CD4-positive, CD25-positive, alpha-beta regulatory T cell (primary cell): ENCODE measurements around the gene GALNT2. TPM values are rescaled to one million over a fixed set of nuclear protein-coding genes. Genes with fewer than 3 reads are reported as not detected.

Source experiments
- ATAC-seq, 2 donors: fragments of 150-1000 bp; cut with Tn5 transposase; one replicate each; pipeline ENCODE4 v1.10.0; 2021; ENCODE audit warnings: low read depth in 2 of 2, moderate number of reproducible peaks in 2 of 2, moderate library complexity in 1 of 2
- DNase-seq, 3 donors: peaks; one replicate each; pipeline versions ENCODE4 v3.0.0 to v3.0.0-alpha.2; 2012 to 2022; ENCODE audit warnings: mixed read lengths in 1 of 3
- H3K27ac ChIP-seq: one replicate; pipeline ENCODE4 v1.7.0; 2013; ENCODE audit warnings: mild to moderate bottlenecking, low read length; ENCODE audit not compliant: insufficient read depth, poor library complexity, severe bottlenecking
- H3K27me3 ChIP-seq: one replicate; pipeline ENCODE4 v1.7.0; 2013; ENCODE audit warnings: low read length; ENCODE audit not compliant: control insufficient read depth, insufficient read depth
- H3K36me3 ChIP-seq: one replicate; pipeline ENCODE4 v1.7.0; 2013; ENCODE audit warnings: mild to moderate bottlenecking, low read length, moderate library complexity; ENCODE audit not compliant: control insufficient read depth, insufficient read depth
- H3K4me1 ChIP-seq: 2 replicates; pipeline ENCODE4 v1.7.0; 2013; ENCODE audit warnings: mild to moderate bottlenecking, low read length; ENCODE audit not compliant: insufficient read depth, control insufficient read depth, poor library complexity, severe bottlenecking
- H3K4me3 ChIP-seq: one replicate; pipeline ENCODE4 v1.7.0; 2013; ENCODE audit warnings: low read depth, mild to moderate bottlenecking, low read length, moderate library complexity
- H3K9me3 ChIP-seq, 2 experiments: 1 replicate in 1 of 2; 2 replicates in 1 of 2; pipeline ENCODE4 v1.7.0; 2013; ENCODE audit warnings: low read length in 2 of 2, mild to moderate bottlenecking in 1 of 2, moderate library complexity in 1 of 2; ENCODE audit not compliant: control insufficient read depth in 2 of 2
- H3K27ac Mint-ChIP-seq, 3 donors: one replicate each; pipeline ENCODE4 v1.8.0; 2020 to 2022; ENCODE audit warnings: mild to moderate bottlenecking in 3 of 3, mixed read lengths in 3 of 3, moderate library complexity in 2 of 3
- H3K27me3 Mint-ChIP-seq: one replicate; pipeline ENCODE4 v1.8.0; 2022; ENCODE audit warnings: mild to moderate bottlenecking, mixed read lengths
- H3K36me3 Mint-ChIP-seq: one replicate; pipeline ENCODE4 v1.8.0; 2020; ENCODE audit warnings: mixed read lengths
- H3K4me1 Mint-ChIP-seq, 4 donors: one replicate each; pipeline ENCODE4 v1.8.0; 2020 to 2022; ENCODE audit warnings: mixed read lengths in 4 of 4, mild to moderate bottlenecking in 1 of 4
- H3K4me3 Mint-ChIP-seq, 4 donors: one replicate each; pipeline ENCODE4 v1.8.0; 2020 to 2022; ENCODE audit warnings: mild to moderate bottlenecking in 4 of 4, mixed read lengths in 4 of 4, moderate library complexity in 3 of 4
- H3K9me3 Mint-ChIP-seq, 7 donors: one replicate each; pipeline ENCODE4 v1.8.0; 2020 to 2022; ENCODE audit warnings: mixed read lengths in 7 of 7, mild to moderate bottlenecking in 3 of 7, moderate library complexity in 2 of 7
- polyA plus RNA-seq, 4 donors: library from polyadenylated mRNA; unstranded; fragments of 300-500 nt; fragmentation: Illumina TruSeq; gene quantifications; one replicate each; pipeline ENCODE4 v1.2.3, GENCODE V29; 2021
- total RNA-seq: library from RNA; stranded (reverse); gene quantifications from one replicate; pipeline ENCODE4 v1.2.3, GENCODE V29; 2022

The GALNT2 gene
- total and polyA plus RNA-seq, 5 donors from 2014 or later, result 10.9 to 15.8 (median 13.1) TPM

- no peak overlapping the region for H3K27ac ChIP-seq
- no peaks in the 10 kb centered on the region for H3K27me3 ChIP-seq
- no peak overlapping the region for H3K4me3 ChIP-seq
- H3K36me3 Mint-ChIP-seq, result no peaks in the 10 kb centered on the region
- no peak overlapping the region for H3K4me3 Mint-ChIP-seq
- ATAC-seq (no peak), DNase-seq (no peak)
- H3K36me3 ChIP-seq, result no peaks in the 10 kb centered on the region
- no peaks in the 10 kb centered on the region for H3K9me3 ChIP-seq
- no peaks in the 10 kb centered on the region for H3K4me1 ChIP-seq
- no peaks in the 10 kb centered on the region for H3K4me1 Mint-ChIP-seq
- no peaks in the 10 kb centered on the region for H3K9me3 Mint-ChIP-seq
- H3K27me3 Mint-ChIP-seq, result peaks cover 4% of the 10 kb centered on the region
- peak overlapping the region in 1 of 3 donors; percentile 48 for H3K27ac Mint-ChIP-seq
Measured at GRCh38 chr1:230317823-230318819, 251.1 kb downstream of the GALNT2 start.

DNA sequence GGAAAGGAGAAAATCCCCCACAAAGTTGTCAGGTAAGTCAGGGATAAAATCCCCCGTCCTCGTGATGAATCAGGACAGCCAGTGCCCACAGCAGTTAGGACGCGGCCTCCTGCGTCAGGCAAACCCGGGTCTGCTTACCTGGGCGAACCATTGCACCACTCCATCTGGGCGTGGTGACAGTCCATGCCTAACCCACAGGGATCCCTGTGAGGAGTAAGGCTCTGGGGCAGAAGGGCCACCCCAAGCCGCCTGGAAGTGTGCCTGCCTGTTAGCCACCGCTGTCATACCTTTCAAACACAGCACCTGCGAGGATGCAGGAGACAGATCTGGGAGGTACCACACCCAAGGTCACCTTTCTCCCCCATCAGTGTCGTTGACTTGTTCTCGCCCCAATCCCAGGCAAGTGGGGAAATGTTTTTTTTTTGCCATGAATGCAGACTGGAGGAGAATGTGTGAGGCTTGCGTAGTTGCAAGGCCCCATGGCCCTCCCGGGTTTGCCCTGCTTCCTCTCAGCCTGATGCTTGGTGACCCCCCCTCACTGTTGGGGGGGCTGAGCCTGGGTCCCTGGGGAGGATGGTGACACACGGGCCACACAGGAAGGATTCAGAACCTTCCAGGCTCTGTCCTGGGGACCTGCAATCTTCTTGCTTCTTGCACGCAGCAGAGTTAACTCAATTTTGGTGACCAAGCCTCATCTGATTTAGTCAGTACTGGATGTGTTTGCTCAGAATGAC lies 252.1 kb downstream of the GALNT2 start:
- H3K4me3 Mint-ChIP-seq, result no peak overlapping the region
- H3K27ac Mint-ChIP-seq, result no peak overlapping the region
- Histone ChIP-seq H3K27me3 (no peaks in the 10 kb centered on the region), H3K4me3 (no peak overlapping the region), H3K36me3 (no peaks in the 10 kb centered on the region), H3K27ac (no peak overlapping the region), H3K9me3 (no peaks in the 10 kb centered on the region), H3K4me1 (no peaks in the 10 kb centered on the region)
- H3K9me3 Mint-ChIP-seq, result no peaks in the 10 kb centered on the region
- no peaks in the 10 kb centered on the region for H3K4me1 Mint-ChIP-seq
- H3K36me3 Mint-ChIP-seq, result no peaks in the 10 kb centered on the region
- ATAC-seq, result no peak
- no peaks in the 10 kb centered on the region for H3K27me3 Mint-ChIP-seq
- DNase-seq, result no peak

- Mint-ChIP-seq H3K27ac (no peak overlapping the region), H3K4me3 (no peak overlapping the region), H3K36me3 (no peaks in the 10 kb centered on the region), H3K27me3 (no peaks in the 10 kb centered on the region), H3K4me1 (no peaks in the 10 kb centered on the region), H3K9me3 (no peaks in the 10 kb centered on the region)
- DNase-seq (no peak), ATAC-seq (no peak)
- no peaks in the 10 kb centered on the region for H3K27me3 ChIP-seq
- H3K9me3 ChIP-seq, result no peaks in the 10 kb centered on the region
- H3K4me3 ChIP-seq, result no peak overlapping the region
- H3K36me3 ChIP-seq, result no peaks in the 10 kb centered on the region
- H3K4me1 ChIP-seq, result no peaks in the 10 kb centered on the region
- H3K27ac ChIP-seq, result no peak overlapping the region
Measured at GRCh38 chr1:230320804-230321203, 253.8 kb downstream of the GALNT2 start.

- no peaks in the 10 kb centered on the region for H3K36me3 ChIP-seq
- H3K4me1 ChIP-seq, result no peaks in the 10 kb centered on the region
- ATAC-seq, result no peak
- no peaks in the 10 kb centered on the region for H3K36me3 Mint-ChIP-seq
- no peak for DNase-seq
- H3K9me3 ChIP-seq, result no peaks in the 10 kb centered on the region
- H3K27me3 Mint-ChIP-seq, result no peaks in the 10 kb centered on the region
- H3K27me3 ChIP-seq, result no peaks in the 10 kb centered on the region
- no peak overlapping the region for H3K27ac Mint-ChIP-seq
- no peaks in the 10 kb centered on the region for H3K9me3 Mint-ChIP-seq
- no peak overlapping the region for H3K4me3 Mint-ChIP-seq
- H3K4me3 ChIP-seq, result no peak overlapping the region
- H3K4me1 Mint-ChIP-seq, result no peaks in the 10 kb centered on the region
- H3K27ac ChIP-seq, result no peak overlapping the region
Measured at GRCh38 chr1:230321341-230321740, 254.3 kb downstream of the GALNT2 start.

DNA sequence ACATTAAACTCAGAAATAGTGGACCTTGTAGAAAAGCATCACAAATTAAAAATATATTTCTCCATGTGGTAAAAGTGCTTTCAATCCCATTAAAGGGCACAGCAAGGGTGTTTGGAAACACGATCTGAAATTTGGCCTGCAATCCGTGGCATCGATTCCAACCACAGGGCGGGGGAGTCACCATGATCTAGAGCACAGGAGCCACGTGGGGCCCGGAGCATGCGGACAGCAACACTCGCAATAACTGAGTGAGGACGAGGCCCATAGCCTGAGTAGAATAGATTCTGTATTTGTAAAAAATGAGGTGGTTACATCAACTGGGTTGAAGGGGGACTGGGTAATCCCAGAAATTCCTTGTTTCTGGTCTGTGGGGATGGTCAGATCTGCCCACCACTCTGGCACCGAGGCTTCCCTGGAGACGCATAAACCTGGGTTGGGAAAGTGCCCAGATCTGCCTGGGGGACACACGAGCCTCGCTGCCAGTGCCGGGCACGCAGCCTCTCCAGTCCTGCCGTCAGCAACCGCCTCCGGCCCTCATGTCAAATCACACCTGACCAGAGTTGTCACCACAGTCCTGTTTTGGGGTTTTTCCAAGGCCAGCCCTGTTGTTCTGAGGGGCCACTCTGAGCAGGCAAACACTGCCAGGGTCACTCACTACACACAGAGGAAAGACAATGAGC lies 254.8 kb downstream of the GALNT2 start:
- no peaks in the 10 kb centered on the region for H3K36me3 Mint-ChIP-seq
- no peaks in the 10 kb centered on the region for H3K9me3 Mint-ChIP-seq
- ATAC-seq, result no peak
- Histone ChIP-seq H3K4me1 (no peaks in the 10 kb centered on the region), H3K4me3 (no peak overlapping the region), H3K27me3 (no peaks in the 10 kb centered on the region), H3K36me3 (no peaks in the 10 kb centered on the region), H3K9me3 (no peaks in the 10 kb centered on the region), H3K27ac (no peak overlapping the region)
- H3K4me1 Mint-ChIP-seq, result no peaks in the 10 kb centered on the region
- H3K27me3 Mint-ChIP-seq, result no peaks in the 10 kb centered on the region
- H3K27ac Mint-ChIP-seq, result no peak overlapping the region
- no peak overlapping the region for H3K4me3 Mint-ChIP-seq
- no peak for DNase-seq

GRCh38 chr1:230322421-230322756 lies 255.4 kb downstream of the GALNT2 start:
- Mint-ChIP-seq H3K27ac (no peak overlapping the region), H3K36me3 (no peaks in the 10 kb centered on the region), H3K4me3 (no peak overlapping the region), H3K9me3 (no peaks in the 10 kb centered on the region), H3K4me1 (no peaks in the 10 kb centered on the region), H3K27me3 (no peaks in the 10 kb centered on the region)
- no peaks in the 10 kb centered on the region for H3K9me3 ChIP-seq
- H3K4me3 ChIP-seq, result no peak overlapping the region
- no peak for DNase-seq
- no peaks in the 10 kb centered on the region for H3K4me1 ChIP-seq
- no peak overlapping the region for H3K27ac ChIP-seq
- no peaks in the 10 kb centered on the region for H3K27me3 ChIP-seq
- ATAC-seq, result no peak
- no peaks in the 10 kb centered on the region for H3K36me3 ChIP-seq

DNA sequence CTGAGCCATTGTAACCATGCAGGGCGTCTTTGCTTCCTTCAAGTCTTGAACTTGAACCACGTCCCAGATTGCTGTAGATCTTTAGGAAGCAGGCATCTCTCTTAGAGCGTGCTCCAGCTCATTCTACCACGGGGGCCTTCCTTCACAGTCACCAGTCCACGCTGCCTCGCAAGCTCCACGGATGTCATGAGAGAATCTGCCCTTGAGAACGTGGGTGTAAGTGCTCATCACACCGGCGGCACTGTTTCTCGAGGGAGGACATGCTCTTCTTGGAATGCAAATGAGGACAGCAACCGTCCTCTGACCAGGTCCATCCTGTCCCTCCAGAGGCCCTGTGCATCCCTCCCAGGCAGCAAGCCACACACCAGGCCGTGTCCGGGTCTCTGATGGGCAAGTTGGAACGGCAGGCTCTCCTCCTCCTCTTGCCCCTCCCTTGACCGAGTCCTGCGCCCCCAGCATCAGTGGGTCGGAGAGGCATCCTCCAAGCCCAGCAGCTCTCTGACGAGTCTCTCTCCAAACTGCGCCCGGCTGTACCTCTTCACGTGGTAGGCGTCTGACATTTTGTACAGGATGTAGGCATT lies 256.0 kb downstream of the GALNT2 start:
- no peaks in the 10 kb centered on the region for H3K36me3 ChIP-seq
- no peak overlapping the region for H3K4me3 ChIP-seq
- H3K27ac ChIP-seq, result no peak overlapping the region
- ATAC-seq (no peak), DNase-seq (no peak)
- Mint-ChIP-seq H3K27ac (no peak overlapping the region), H3K36me3 (no peaks in the 10 kb centered on the region), H3K4me1 (peaks cover 0 to 3% (median 0%) of the 10 kb centered on the region in 4 donors), H3K27me3 (no peaks in the 10 kb centered on the region), H3K4me3 (no peak overlapping the region), H3K9me3 (no peaks in the 10 kb centered on the region)
- no peaks in the 10 kb centered on the region for H3K4me1 ChIP-seq
- H3K27me3 ChIP-seq, result no peaks in the 10 kb centered on the region
- no peaks in the 10 kb centered on the region for H3K9me3 ChIP-seq
